ENCODE results near the gene PLA2G4A.

GRCh38 chr1:186982116-186982515, 153.4 kb downstream of the PLA2G4A start:
- no peak for TF ChIP-seq POLR2A (IDR thresholded peaks at IDR 0.05; ENCODE audit: low read length)
- no peak for TF ChIP-seq GATA1 (IDR thresholded peaks at IDR 0.05; ENCODE audit: low read depth, low read length)

Measured in erythroblast (primary cell).